Liver (tissue), 3 donors: ENCODE data around the gene PAX5.

Experiments
- GABPA ChIP-seq, 2 donors: IDR thresholded peaks in 1 of 2; conservative IDR thresholded peaks in 1 of 2; 2 replicates each; pipeline ENCODE4 v1.6.1; 2016; ENCODE audit warnings: antibody characterized with exemption in 2 of 2, mild to moderate bottlenecking in 1 of 2, moderate library complexity in 1 of 2
- RXRA ChIP-seq, 2 donors: IDR thresholded peaks; 2 replicates each; pipeline ENCODE4 v1.6.1; 2017 to 2018; ENCODE audit warnings: antibody characterized with exemption in 2 of 2, mild to moderate bottlenecking in 1 of 2
- YY1 ChIP-seq: IDR thresholded peaks from 2 replicates; pipeline ENCODE4 v1.6.1; 2016; ENCODE audit warnings: antibody characterized with exemption, mild to moderate bottlenecking
- TF ChIP-seq, protein P1 (sequence below): fragments of 150-350 bp; IDR thresholded peaks from 2 replicates; pipeline ENCODE4 v1.5.1; 2017; ENCODE audit warnings: improper control_type of control experiment, low read depth, low read length; ENCODE audit not compliant: missing input control
- TF ChIP-seq, protein P2 (sequence below): IDR thresholded peaks from 2 replicates; pipeline ENCODE4 v1.6.1; 2016; ENCODE audit warnings: antibody characterized with exemption, mild to moderate bottlenecking
- TF ChIP-seq, protein P3 (sequence below): IDR thresholded peaks from 2 replicates; pipeline ENCODE4 v1.6.1; 2016; ENCODE audit warnings: antibody characterized with exemption
- donor health status: healthy.
- donor health status: healthy.

DNA sequence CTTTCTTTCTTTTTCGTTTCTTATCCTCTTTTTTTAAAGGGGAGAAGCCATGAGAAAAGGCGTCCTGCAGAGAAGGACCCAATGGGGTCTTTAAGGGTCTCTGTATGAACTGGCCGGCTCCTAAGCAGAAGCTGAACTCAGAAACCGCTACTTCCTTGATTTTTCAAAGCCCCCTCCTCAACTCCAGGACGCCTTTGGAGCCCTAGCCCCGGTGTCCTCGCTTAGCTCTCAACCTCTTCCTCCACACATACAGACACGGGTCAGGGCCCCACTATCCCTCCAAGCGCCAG, 8.3 kb downstream of the PAX5 start:
- TF ChIP-seq RXRA (IDR thresholded peaks at IDR 0.05) = no peak
- no peak for TF ChIP-seq YY1
- no peak for TF ChIP-seq GABPA (IDR thresholded peaks at IDR 0.05 in 1 of 2, conservative IDR thresholded peaks at IDR 0.05 in 1 of 2)
- TF ChIP-seq, protein P1, sequence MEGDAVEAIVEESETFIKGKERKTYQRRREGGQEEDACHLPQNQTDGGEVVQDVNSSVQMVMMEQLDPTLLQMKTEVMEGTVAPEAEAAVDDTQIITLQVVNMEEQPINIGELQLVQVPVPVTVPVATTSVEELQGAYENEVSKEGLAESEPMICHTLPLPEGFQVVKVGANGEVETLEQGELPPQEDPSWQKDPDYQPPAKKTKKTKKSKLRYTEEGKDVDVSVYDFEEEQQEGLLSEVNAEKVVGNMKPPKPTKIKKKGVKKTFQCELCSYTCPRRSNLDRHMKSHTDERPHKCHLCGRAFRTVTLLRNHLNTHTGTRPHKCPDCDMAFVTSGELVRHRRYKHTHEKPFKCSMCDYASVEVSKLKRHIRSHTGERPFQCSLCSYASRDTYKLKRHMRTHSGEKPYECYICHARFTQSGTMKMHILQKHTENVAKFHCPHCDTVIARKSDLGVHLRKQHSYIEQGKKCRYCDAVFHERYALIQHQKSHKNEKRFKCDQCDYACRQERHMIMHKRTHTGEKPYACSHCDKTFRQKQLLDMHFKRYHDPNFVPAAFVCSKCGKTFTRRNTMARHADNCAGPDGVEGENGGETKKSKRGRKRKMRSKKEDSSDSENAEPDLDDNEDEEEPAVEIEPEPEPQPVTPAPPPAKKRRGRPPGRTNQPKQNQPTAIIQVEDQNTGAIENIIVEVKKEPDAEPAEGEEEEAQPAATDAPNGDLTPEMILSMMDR = no peak
- TF ChIP-seq, protein P2, sequence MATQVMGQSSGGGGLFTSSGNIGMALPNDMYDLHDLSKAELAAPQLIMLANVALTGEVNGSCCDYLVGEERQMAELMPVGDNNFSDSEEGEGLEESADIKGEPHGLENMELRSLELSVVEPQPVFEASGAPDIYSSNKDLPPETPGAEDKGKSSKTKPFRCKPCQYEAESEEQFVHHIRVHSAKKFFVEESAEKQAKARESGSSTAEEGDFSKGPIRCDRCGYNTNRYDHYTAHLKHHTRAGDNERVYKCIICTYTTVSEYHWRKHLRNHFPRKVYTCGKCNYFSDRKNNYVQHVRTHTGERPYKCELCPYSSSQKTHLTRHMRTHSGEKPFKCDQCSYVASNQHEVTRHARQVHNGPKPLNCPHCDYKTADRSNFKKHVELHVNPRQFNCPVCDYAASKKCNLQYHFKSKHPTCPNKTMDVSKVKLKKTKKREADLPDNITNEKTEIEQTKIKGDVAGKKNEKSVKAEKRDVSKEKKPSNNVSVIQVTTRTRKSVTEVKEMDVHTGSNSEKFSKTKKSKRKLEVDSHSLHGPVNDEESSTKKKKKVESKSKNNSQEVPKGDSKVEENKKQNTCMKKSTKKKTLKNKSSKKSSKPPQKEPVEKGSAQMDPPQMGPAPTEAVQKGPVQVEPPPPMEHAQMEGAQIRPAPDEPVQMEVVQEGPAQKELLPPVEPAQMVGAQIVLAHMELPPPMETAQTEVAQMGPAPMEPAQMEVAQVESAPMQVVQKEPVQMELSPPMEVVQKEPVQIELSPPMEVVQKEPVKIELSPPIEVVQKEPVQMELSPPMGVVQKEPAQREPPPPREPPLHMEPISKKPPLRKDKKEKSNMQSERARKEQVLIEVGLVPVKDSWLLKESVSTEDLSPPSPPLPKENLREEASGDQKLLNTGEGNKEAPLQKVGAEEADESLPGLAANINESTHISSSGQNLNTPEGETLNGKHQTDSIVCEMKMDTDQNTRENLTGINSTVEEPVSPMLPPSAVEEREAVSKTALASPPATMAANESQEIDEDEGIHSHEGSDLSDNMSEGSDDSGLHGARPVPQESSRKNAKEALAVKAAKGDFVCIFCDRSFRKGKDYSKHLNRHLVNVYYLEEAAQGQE = no peak
- TF ChIP-seq, protein P3, sequence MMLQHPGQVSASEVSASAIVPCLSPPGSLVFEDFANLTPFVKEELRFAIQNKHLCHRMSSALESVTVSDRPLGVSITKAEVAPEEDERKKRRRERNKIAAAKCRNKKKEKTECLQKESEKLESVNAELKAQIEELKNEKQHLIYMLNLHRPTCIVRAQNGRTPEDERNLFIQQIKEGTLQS = no peak
